SH-SY5Y (cell line): ENCODE results near the gene FBXL13.

Experiments used
- GATA2 ChIP-seq: IDR thresholded peaks from 2 replicates; pipeline ENCODE4 v1.6.1; 2011; ENCODE audit warnings: mild to moderate bottlenecking, low read depth, low read length
- GATA3 ChIP-seq: IDR thresholded peaks from 2 replicates; pipeline ENCODE4 v1.6.1; 2011; ENCODE audit warnings: low read depth, mild to moderate bottlenecking, low read length, moderate library complexity

The FBXL13 gene

GRCh38 chr7:103051519-103051918 lies 23.1 kb downstream of the FBXL13 start:
- no peak for TF ChIP-seq GATA2
- no peak for TF ChIP-seq GATA3

- no peak for TF ChIP-seq GATA2
- TF ChIP-seq GATA3, result no peak
Measured at GRCh38 chr7:103048833-103049232, 25.8 kb downstream of the FBXL13 start.

- TF ChIP-seq GATA3 (no peak), GATA2 (no peak)
Measured at GRCh38 chr7:103037476-103037822, 37.1 kb downstream of the FBXL13 start.

GRCh38 chr7:103031781-103032180 lies 42.8 kb downstream of the FBXL13 start:
- TF ChIP-seq GATA3 (no peak), GATA2 (no peak)

- TF ChIP-seq GATA3 (no peak), GATA2 (no peak)
Measured at GRCh38 chr7:103031024-103031423, 43.6 kb downstream of the FBXL13 start.

- TF ChIP-seq GATA2, result no peak
- no peak for TF ChIP-seq GATA3
Measured at GRCh38 chr7:103025341-103025740, 49.3 kb downstream of the FBXL13 start.

- TF ChIP-seq GATA3, result no peak
- no peak for TF ChIP-seq GATA2
Measured at GRCh38 chr7:103011650-103012049, 62.9 kb downstream of the FBXL13 start.

GRCh38 chr7:103010211-103010610 lies 64.4 kb downstream of the FBXL13 start:
- TF ChIP-seq GATA3 (no peak), GATA2 (no peak)

- TF ChIP-seq GATA2, result no peak
- no peak for TF ChIP-seq GATA3
Measured at GRCh38 chr7:103009466-103010185, 65.0 kb downstream of the FBXL13 start.

- TF ChIP-seq GATA3, result no peak
- TF ChIP-seq GATA2, result no peak
Measured at GRCh38 chr7:103003004-103003403, 71.6 kb downstream of the FBXL13 start.

GRCh38 chr7:103001210-103001609 lies 73.4 kb downstream of the FBXL13 start:
- no peak for TF ChIP-seq GATA2
- no peak for TF ChIP-seq GATA3

GRCh38 chr7:102996957-102997356 lies 77.6 kb downstream of the FBXL13 start:
- TF ChIP-seq GATA2, result no peak
- no peak for TF ChIP-seq GATA3

- TF ChIP-seq GATA2 (no peak), GATA3 (no peak)
Measured at GRCh38 chr7:102994567-102994966, 80.0 kb downstream of the FBXL13 start.

GRCh38 chr7:102993718-102994029 lies 80.9 kb downstream of the FBXL13 start:
- TF ChIP-seq GATA3 (no peak), GATA2 (no peak)

GRCh38 chr7:102992938-102993717 lies 81.5 kb downstream of the FBXL13 start:
- TF ChIP-seq GATA3 (no peak), GATA2 (no peak)

- TF ChIP-seq GATA2 (no peak), GATA3 (no peak)
Measured at GRCh38 chr7:102992509-102992937, 82.1 kb downstream of the FBXL13 start.
